ENCODE results near the gene CA6. TPM values are rescaled to one million over a fixed set of nuclear protein-coding genes. Genes with fewer than 3 reads are reported as not detected.
"Not testable (repeated sequence)": the region's sequence is repeated elsewhere in the genome, so short reads cannot be mapped to it uniquely, and the experiment has no call there.

CA6 gene
- total and polyA plus RNA-seq, 4 experiments from 2014 or later = 0.35 to 2.5 TPM; not detected in 2

DNA sequence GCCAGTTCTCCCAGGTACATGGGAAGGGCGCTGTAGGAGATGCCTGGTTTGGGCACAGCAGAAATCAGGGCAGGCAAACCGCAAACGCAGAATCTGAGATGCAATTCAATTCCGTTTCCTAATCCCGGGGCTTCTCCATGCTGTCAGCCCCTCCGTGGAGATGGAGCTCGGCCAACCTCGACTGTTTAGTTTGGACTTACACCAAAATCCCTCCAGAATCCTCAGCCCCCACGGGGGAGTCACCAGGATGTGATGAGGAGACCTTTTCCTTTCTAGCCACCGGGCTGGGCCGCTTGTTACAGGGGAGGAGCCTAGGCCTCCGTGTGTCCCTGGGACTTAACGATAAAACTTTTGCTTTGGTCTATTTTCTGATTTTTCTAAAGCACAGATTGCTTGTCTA is 72.7 kb downstream of the CA6 start:
- Histone ChIP-seq H3K9me3 (ENCODE audit: control insufficient read depth in 1 of 2, low read length in 2 of 2) (no peaks in the 10 kb centered on the region), H3K27me3 (ENCODE audit: insufficient read depth, low read length) (no peaks in the 10 kb centered on the region), H3K4me1 (ENCODE audit: insufficient read depth, low read length) (no peaks in the 10 kb centered on the region), H3K27ac (ENCODE audit: low read depth, low read length) (no peak overlapping the region), H3K4me3 (ENCODE audit: low read length in 2 of 2) (no peak overlapping the region), H3K36me3 (ENCODE audit: insufficient read depth, low read length) (no peaks in the 10 kb centered on the region)
- ChIA-PET CTCF (ENCODE audit: partially characterized antibody) (no interaction called here), POLR2A (ENCODE audit: partially characterized antibody) (no interaction called here)
- intact Hi-C loops (cut with micrococcal nuclease) = no loop called here
- Mint-ChIP-seq H3K4me1 (peaks cover 0 to 4% (median under 1%) of the 10 kb centered on the region in 4 donors), H3K36me3 (no peaks in the 10 kb centered on the region), H3K9me3 (no peaks in the 10 kb centered on the region), H3K4me3 (no peak overlapping the region), H3K27ac (no peak overlapping the region), H3K27me3 (peaks cover 0 to 2% of the 10 kb centered on the region in 2 donors)
- no peak for DNase-seq

DNA sequence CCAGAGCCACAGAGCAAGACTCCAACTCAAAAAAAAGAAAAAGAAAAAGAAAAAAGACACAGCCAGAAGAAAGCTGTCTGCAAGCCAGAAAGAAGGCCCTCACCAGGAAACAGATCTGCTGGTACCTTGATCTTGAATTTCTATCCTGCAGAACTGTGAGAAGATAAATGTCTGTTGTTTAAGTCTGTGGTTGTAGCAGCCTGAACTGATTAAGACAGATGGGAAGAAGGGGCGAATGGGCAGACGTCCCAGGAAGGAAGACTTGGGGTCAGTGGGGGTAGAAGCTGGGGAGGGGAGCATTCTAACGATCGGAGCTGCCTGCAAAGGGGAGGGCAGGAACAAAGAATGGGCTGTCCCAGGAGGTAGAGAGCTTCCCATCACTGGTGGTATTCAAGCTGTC is 74.2 kb downstream of the CA6 start:
- Histone ChIP-seq H3K36me3 (ENCODE audit: insufficient read depth, low read length) (no peaks in the 10 kb centered on the region), H3K4me3 (ENCODE audit: low read length in 2 of 2) (no peak overlapping the region), H3K4me1 (ENCODE audit: insufficient read depth, low read length) (no peaks in the 10 kb centered on the region), H3K9me3 (ENCODE audit: control insufficient read depth in 1 of 2, low read length in 2 of 2) (no peaks in the 10 kb centered on the region), H3K27me3 (ENCODE audit: insufficient read depth, low read length) (no peaks in the 10 kb centered on the region), H3K27ac (ENCODE audit: low read depth, low read length) (no peak overlapping the region)
- DNase-seq = no peak
- H3K9me3 Mint-ChIP-seq = no peaks in the 10 kb centered on the region
- H3K27ac Mint-ChIP-seq = peak overlapping the region in 2 of 7 donors; percentile 16 to 26
- peaks cover 0 to 2% of the 10 kb centered on the region in 2 donors for H3K27me3 Mint-ChIP-seq
- intact Hi-C loops (cut with micrococcal nuclease) = no loop called here
- ChIA-PET POLR2A (ENCODE audit: partially characterized antibody) (no interaction called here), CTCF (ENCODE audit: partially characterized antibody) (interaction anchor here (1.0 kb wide), 1 partner anchor 15 kb away, joined by 3 read pairs; no protein-coding TSS in a partner anchor)
- no peak overlapping the region for H3K4me3 Mint-ChIP-seq
- H3K4me1 Mint-ChIP-seq = peaks cover 0 to 4% (median under 1%) of the 10 kb centered on the region in 4 donors
- H3K36me3 Mint-ChIP-seq = no peaks in the 10 kb centered on the region

GRCh38 chr1:9020305-9020704 is 74.6 kb downstream of the CA6 start:
- Histone ChIP-seq H3K27me3 (ENCODE audit: insufficient read depth, low read length) (no peaks in the 10 kb centered on the region), H3K36me3 (ENCODE audit: insufficient read depth, low read length) (no peaks in the 10 kb centered on the region), H3K4me1 (ENCODE audit: insufficient read depth, low read length) (no peaks in the 10 kb centered on the region), H3K27ac (ENCODE audit: low read depth, low read length) (no peak overlapping the region), H3K9me3 (ENCODE audit: control insufficient read depth in 1 of 2, low read length in 2 of 2) (no peaks in the 10 kb centered on the region), H3K4me3 (ENCODE audit: low read length in 2 of 2) (no peak overlapping the region)
- Mint-ChIP-seq H3K27me3 (peaks cover 0 to 2% of the 10 kb centered on the region in 2 donors), H3K27ac (no peak overlapping the region), H3K36me3 (no peaks in the 10 kb centered on the region), H3K4me3 (no peak overlapping the region), H3K9me3 (no peaks in the 10 kb centered on the region), H3K4me1 (peaks cover 0 to 4% (median under 1%) of the 10 kb centered on the region in 4 donors)
- intact Hi-C loops (cut with micrococcal nuclease) = no loop called here
- ChIA-PET CTCF (ENCODE audit: partially characterized antibody) (interaction anchor here (1.0 kb wide), 1 partner anchor 15 kb away, joined by 3 read pairs; no protein-coding TSS in a partner anchor), POLR2A (ENCODE audit: partially characterized antibody) (no interaction called here)
- DNase-seq = no peak

GRCh38 chr1:9022026-9022738 is 76.5 kb downstream of the CA6 start:
- H3K36me3 Mint-ChIP-seq; H3K4me1 ChIP-seq (ENCODE audit: insufficient read depth, low read length); intact Hi-C loops (cut with micrococcal nuclease); H3K9me3 ChIP-seq (ENCODE audit: control insufficient read depth in 1 of 2, low read length in 2 of 2); H3K4me1 Mint-ChIP-seq; DNase-seq; CTCF ChIA-PET (ENCODE audit: partially characterized antibody); H3K36me3 ChIP-seq (ENCODE audit: insufficient read depth, low read length); H3K4me3 Mint-ChIP-seq; H3K4me3 ChIP-seq (ENCODE audit: low read length in 2 of 2); H3K9me3 Mint-ChIP-seq; H3K27me3 Mint-ChIP-seq; H3K27me3 ChIP-seq (ENCODE audit: insufficient read depth, low read length); H3K27ac Mint-ChIP-seq; POLR2A ChIA-PET (ENCODE audit: partially characterized antibody); H3K27ac ChIP-seq (ENCODE audit: low read depth, low read length): not testable (repeated sequence)

- Mint-ChIP-seq H3K9me3 (no peaks in the 10 kb centered on the region), H3K27ac (no peak overlapping the region), H3K27me3 (peaks cover 4 to 5% of the 10 kb centered on the region in 2 donors), H3K4me3 (no peak overlapping the region), H3K36me3 (no peaks in the 10 kb centered on the region), H3K4me1 (peaks cover 0 to 4% (median under 1%) of the 10 kb centered on the region in 4 donors)
- H3K27ac ChIP-seq (ENCODE audit: low read depth, low read length) = no peak overlapping the region
- intact Hi-C loops (cut with micrococcal nuclease) = no loop called here
- POLR2A ChIA-PET (ENCODE audit: partially characterized antibody) = no interaction called here
- CTCF ChIA-PET (ENCODE audit: partially characterized antibody) = no interaction called here
- no peaks in the 10 kb centered on the region for H3K9me3 ChIP-seq (ENCODE audit: control insufficient read depth in 1 of 2, low read length in 2 of 2)
- DNase-seq = no peak
- no peaks in the 10 kb centered on the region for H3K36me3 ChIP-seq (ENCODE audit: insufficient read depth, low read length)
- no peak overlapping the region for H3K4me3 ChIP-seq (ENCODE audit: low read length in 2 of 2)
- no peaks in the 10 kb centered on the region for H3K27me3 ChIP-seq (ENCODE audit: insufficient read depth, low read length)
- H3K4me1 ChIP-seq (ENCODE audit: insufficient read depth, low read length) = no peaks in the 10 kb centered on the region
These were observed 77.1 kb downstream of the CA6 start for GRCh38 chr1:9022773-9023172.

Other genes starting within 250 kb of the CA6 start
- gene RERE, start 128.2 kb upstream of the CA6 start, total RNA-seq = 100 to 1,000 TPM; 104 to 117 TPM
- 10 to 100 TPM in 1 of 2 donors, under 1 TPM in 1; 0.38 to 17.1 TPM for gene RERE, start 128.2 kb upstream of the CA6 start, polyA plus RNA-seq
- gene ENO1, start 67.2 kb upstream of the CA6 start, total RNA-seq = 100 to 1,000 TPM; 291 to 305 TPM
- 1,000 to 10,000 TPM; 1,071 to 1,157 TPM for gene ENO1, start 67.2 kb upstream of the CA6 start, polyA plus RNA-seq
- gene SLC2A7, start 80.6 kb downstream of the CA6 start, total RNA-seq = not detected
- not detected for gene SLC2A7, start 80.6 kb downstream of the CA6 start, polyA plus RNA-seq
- gene SLC2A5, start 123.8 kb downstream of the CA6 start, total RNA-seq = under 1 TPM in 1 of 2 experiments, not detected in 1; 0.23 TPM
- gene SLC2A5, start 123.8 kb downstream of the CA6 start, polyA plus RNA-seq = not detected
- gene GPR157, start 183.2 kb downstream of the CA6 start, total RNA-seq = 10 to 100 TPM in 1 of 2 experiments, 1 to 10 TPM in 1; 7.7 to 10.9 TPM
- 1 to 10 TPM; 1.6 to 1.9 TPM for gene GPR157, start 183.2 kb downstream of the CA6 start, polyA plus RNA-seq

All from CD4-positive, alpha-beta memory T cell (primary cell).